ENCODE measurements around the gene TEDC1. TPM values are rescaled to one million over a fixed set of nuclear protein-coding genes. Genes with fewer than 3 reads are reported as not detected.
A peak's percentile ranks its signal among the peaks of the same experiment; 100 is the strongest.

Gene TEDC1
- polyA plus RNA-seq, 1 of the 3 experiments (the other 2 are of a cell fraction), result 13.4 TPM

GRCh38 chr14:105491366-105491973 is 424 bp downstream of the TEDC1 start:
- peak overlapping the region; percentile 92 for H3K9ac ChIP-seq
- CTCF ChIA-PET, result interaction anchor here (0.5 to 5.9 kb wide), 10 partner anchors 11 to 411 kb away, joined by 3 to 135 read pairs (median 20); partner anchors contain the start of gene TMEM121

More at GRCh38 chr14:105491366-105491973, 424 bp downstream of the TEDC1 start:
- H3K27ac ChIP-seq (ENCODE audit: low read depth in 2 of 2, low read length in 1 of 2), result peak overlapping the region; percentile 73 to 76
- peak; percentile 95 for DNase-seq
- 0% methylated on average over 16 of the region's 53 CpGs for WGBS (ENCODE audit: low lambda C conversion rate)
- POLR2A ChIA-PET, result no interaction called here
- H3K27me3 ChIP-seq (ENCODE audit: insufficient read depth), result no peaks in the 10 kb centered on the region
- H3K4me1 ChIP-seq (ENCODE audit: control insufficient read depth in 1 of 2, insufficient read depth in 2 of 2, low read depth in 1 of 2, low read length in 1 of 2), result peaks cover 5 to 20% of the 10 kb centered on the region in 2 experiments; a peak in 2 of 4 replicates
- no peaks in the 10 kb centered on the region for H3F3A ChIP-seq (replicated peaks; ENCODE audit: insufficient read depth)
- no peaks in the 10 kb centered on the region for H3K9me3 ChIP-seq
- peaks cover 11% of the 10 kb centered on the region; the same call in 1 of the 2 replicates for H4K20me1 ChIP-seq (ENCODE audit: insufficient read depth)
- H3K4me3 ChIP-seq (ENCODE audit: low read depth in 2 of 2, low read length in 1 of 2), result peak overlapping the region; percentile 70 to 78
- no peak overlapping the region for H2AFZ ChIP-seq (ENCODE audit: low read depth)
- H3K4me2 ChIP-seq, result peak overlapping the region; percentile 96; the same call in 1 of the 2 replicates
- no peaks in the 10 kb centered on the region for H3K36me3 ChIP-seq (replicated peaks in 1 of 2; ENCODE audit: control insufficient read depth in 1 of 2, insufficient read depth in 2 of 2, low read length in 1 of 2)
- peaks cover 13% of the 10 kb centered on the region; the same call in 1 of the 2 replicates for H3K79me2 ChIP-seq (ENCODE audit: insufficient read depth)
- no peaks in the 10 kb centered on the region for H3K9me2 ChIP-seq
- TF ChIP-seq CTCF (IDR thresholded peaks at IDR 0.05), result no peak
- no peak for TF ChIP-seq RAD21 (IDR thresholded peaks at IDR 0.05; ENCODE audit: low read length)
- no peak for TF ChIP-seq REST (IDR thresholded peaks at IDR 0.05; ENCODE audit: low read depth, low read length)
- no peak for TF ChIP-seq TEAD4 (IDR thresholded peaks at IDR 0.05; ENCODE audit: borderline replicate concordance, insufficient read depth)
- no peak for TF ChIP-seq TCF12 (IDR thresholded peaks at IDR 0.05)
- TF ChIP-seq RCOR1 (IDR thresholded peaks at IDR 0.05; ENCODE audit: low read length), result no peak
- no peak for TF ChIP-seq USF2 (IDR thresholded peaks at IDR 0.05; ENCODE audit: borderline replicate concordance, low read depth, low read length)
- TF ChIP-seq NFIC (IDR thresholded peaks at IDR 0.05; ENCODE audit: borderline replicate concordance), result no peak
- TF ChIP-seq ELF1 (IDR thresholded peaks at IDR 0.05), result no peak
- no peak for TF ChIP-seq EP300 (IDR thresholded peaks at IDR 0.05; ENCODE audit: borderline replicate concordance in 1 of 2, low read depth in 1 of 2, low read length in 1 of 2)
- no peak for TF ChIP-seq TAF1 (IDR thresholded peaks at IDR 0.05; ENCODE audit: borderline replicate concordance, low read depth, low read length)
- TF ChIP-seq SIN3A (IDR thresholded peaks at IDR 0.05; ENCODE audit: borderline replicate concordance, low read depth, low read length), result no peak
- no peak for TF ChIP-seq MXI1 (IDR thresholded peaks at IDR 0.05; ENCODE audit: low read depth, low read length)
- TF ChIP-seq IRF3 (IDR thresholded peaks at IDR 0.05; ENCODE audit: low read depth, low read length), result no peak
- no peak for TF ChIP-seq POLR2AphosphoS5 (IDR thresholded peaks at IDR 0.05; ENCODE audit: low read depth, low read length)

Measured in SK-N-SH (cell line).